ENCODE results near the gene MORN5.

DNA sequence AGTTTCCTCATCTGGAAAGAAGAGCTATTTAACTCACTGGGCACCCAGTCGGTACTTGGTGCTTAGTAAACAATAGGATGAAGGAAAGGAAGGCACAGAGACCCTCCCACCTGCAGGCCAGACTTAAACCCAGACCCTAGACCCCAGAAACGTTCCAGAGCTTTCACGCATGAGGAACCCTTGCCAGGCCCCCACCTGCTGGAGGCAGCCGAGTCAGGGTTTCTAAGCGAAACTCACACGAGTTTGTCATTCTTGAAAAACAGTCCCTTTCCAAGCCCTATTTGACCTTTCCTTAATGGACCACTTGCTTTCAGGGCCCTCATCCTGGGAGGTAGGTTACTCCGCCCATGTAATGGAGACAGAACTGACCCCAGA lies 30.8 kb upstream of the MORN5 start:
- TF ChIP-seq, protein P1, sequence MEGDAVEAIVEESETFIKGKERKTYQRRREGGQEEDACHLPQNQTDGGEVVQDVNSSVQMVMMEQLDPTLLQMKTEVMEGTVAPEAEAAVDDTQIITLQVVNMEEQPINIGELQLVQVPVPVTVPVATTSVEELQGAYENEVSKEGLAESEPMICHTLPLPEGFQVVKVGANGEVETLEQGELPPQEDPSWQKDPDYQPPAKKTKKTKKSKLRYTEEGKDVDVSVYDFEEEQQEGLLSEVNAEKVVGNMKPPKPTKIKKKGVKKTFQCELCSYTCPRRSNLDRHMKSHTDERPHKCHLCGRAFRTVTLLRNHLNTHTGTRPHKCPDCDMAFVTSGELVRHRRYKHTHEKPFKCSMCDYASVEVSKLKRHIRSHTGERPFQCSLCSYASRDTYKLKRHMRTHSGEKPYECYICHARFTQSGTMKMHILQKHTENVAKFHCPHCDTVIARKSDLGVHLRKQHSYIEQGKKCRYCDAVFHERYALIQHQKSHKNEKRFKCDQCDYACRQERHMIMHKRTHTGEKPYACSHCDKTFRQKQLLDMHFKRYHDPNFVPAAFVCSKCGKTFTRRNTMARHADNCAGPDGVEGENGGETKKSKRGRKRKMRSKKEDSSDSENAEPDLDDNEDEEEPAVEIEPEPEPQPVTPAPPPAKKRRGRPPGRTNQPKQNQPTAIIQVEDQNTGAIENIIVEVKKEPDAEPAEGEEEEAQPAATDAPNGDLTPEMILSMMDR (IDR thresholded peaks at IDR 0.05; ENCODE audit: low read depth, low read length) = no peak
- no peak for TF ChIP-seq POLR2A (IDR thresholded peaks at IDR 0.05; ENCODE audit: extremely low read depth, insufficient read length)
